Measurements from ENCODE around the gene PPP2R1A.
"Not testable (repeated sequence)": the region's sequence is repeated elsewhere in the genome, so short reads cannot be mapped to it uniquely, and the experiment has no call there.

The PPP2R1A gene

GRCh38 chr19:52200755-52201391, 11.0 kb downstream of the PPP2R1A start:
- DNase-seq: not testable (repeated sequence)

GRCh38 chr19:52206481-52206880, 16.6 kb downstream of the PPP2R1A start:
- no peak for DNase-seq

GRCh38 chr19:52211203-52211602, 21.4 kb downstream of the PPP2R1A start:
- DNase-seq: no peak

- DNase-seq: no peak
Observed at GRCh38 chr19:52211926-52212571, 22.2 kb downstream of the PPP2R1A start.

GRCh38 chr19:52212572-52213255, 22.9 kb downstream of the PPP2R1A start:
- DNase-seq: no peak

- DNase-seq: no peak
Observed at GRCh38 chr19:52214241-52214640, 24.4 kb downstream of the PPP2R1A start.

- no peak for DNase-seq
Observed at GRCh38 chr19:52216401-52216800, 26.5 kb downstream of the PPP2R1A start.

- DNase-seq: no peak
Observed at GRCh38 chr19:52217576-52217975, 27.7 kb downstream of the PPP2R1A start.

- no peak for DNase-seq
Observed at GRCh38 chr19:52219611-52220010, 29.8 kb downstream of the PPP2R1A start.

GRCh38 chr19:52221031-52221430, 31.2 kb downstream of the PPP2R1A start:
- no peak for DNase-seq

- DNase-seq: no peak
Observed at GRCh38 chr19:52221831-52222375, 32.1 kb downstream of the PPP2R1A start.

GRCh38 chr19:52224211-52224610, 34.4 kb downstream of the PPP2R1A start:
- no peak for DNase-seq

GRCh38 chr19:52226652-52227051, 36.8 kb downstream of the PPP2R1A start:
- no peak for DNase-seq

GRCh38 chr19:52227196-52227940, 37.5 kb downstream of the PPP2R1A start:
- no peak for DNase-seq

- no peak for DNase-seq
Observed at GRCh38 chr19:52227980-52228379, 38.1 kb downstream of the PPP2R1A start.

GRCh38 chr19:52229524-52229923, 39.7 kb downstream of the PPP2R1A start:
- no peak for DNase-seq

GRCh38 chr19:52230685-52231084, 40.8 kb downstream of the PPP2R1A start:
- DNase-seq: no peak

- DNase-seq: no peak
Observed at GRCh38 chr19:52231154-52231910, 41.5 kb downstream of the PPP2R1A start.

GRCh38 chr19:52234406-52234805, 44.6 kb downstream of the PPP2R1A start:
- no peak for DNase-seq

- no peak for DNase-seq
Observed at GRCh38 chr19:52237197-52237596, 47.3 kb downstream of the PPP2R1A start.

- peak; percentile 59 for DNase-seq
Observed at GRCh38 chr19:52237771-52238400, 48.0 kb downstream of the PPP2R1A start.

- no peak for DNase-seq
Observed at GRCh38 chr19:52244021-52244420, 54.2 kb downstream of the PPP2R1A start.

All from fibroblast of skin of right quadriceps (primary cell).